Myocyte (in vitro differentiated cells): ENCODE results near the gene CDH4. TPM values are rescaled to one million over a fixed set of nuclear protein-coding genes. Genes with fewer than 3 reads are reported as not detected.

Experiments used
- DNase-seq: peaks from one replicate; pipeline ENCODE4 v3.0.0-alpha.2; 2012; ENCODE audit warnings: low read depth
- total RNA-seq: library from RNA; depleted of rRNA; stranded (reverse); fragments of >200 nt; gene quantifications from 2 replicates; pipeline ENCODE4 v1.2.3, GENCODE V29; 2014

CDH4 gene
- total RNA-seq, 1 donor from 2014 or later: 0.45 TPM

DNA sequence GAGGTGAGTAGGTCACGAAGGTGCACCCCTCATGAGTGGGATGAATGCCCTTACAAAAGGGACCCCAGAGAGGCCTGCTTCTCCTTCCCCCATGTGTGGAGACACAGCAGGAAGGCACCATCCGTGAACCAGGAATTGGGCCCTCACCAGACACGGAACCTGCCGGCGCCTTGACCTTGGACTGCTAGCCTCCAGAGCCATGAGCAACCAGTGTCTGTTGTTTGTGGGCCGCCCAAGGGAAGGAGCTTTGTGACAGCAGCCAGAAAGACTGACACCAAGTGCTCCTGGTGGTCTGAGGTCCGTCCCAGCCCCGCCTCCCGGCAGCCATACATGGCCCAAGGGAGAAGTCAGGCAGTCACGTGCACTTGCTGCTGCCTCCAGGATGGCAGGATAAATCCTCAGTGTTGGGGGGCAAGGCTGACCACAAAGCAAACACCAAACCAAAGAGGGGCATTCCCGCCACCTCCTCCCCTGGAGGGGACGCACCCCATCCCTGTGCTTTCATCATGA, 29.3 kb downstream of the CDH4 start:
- DNase-seq: no peak

DNA sequence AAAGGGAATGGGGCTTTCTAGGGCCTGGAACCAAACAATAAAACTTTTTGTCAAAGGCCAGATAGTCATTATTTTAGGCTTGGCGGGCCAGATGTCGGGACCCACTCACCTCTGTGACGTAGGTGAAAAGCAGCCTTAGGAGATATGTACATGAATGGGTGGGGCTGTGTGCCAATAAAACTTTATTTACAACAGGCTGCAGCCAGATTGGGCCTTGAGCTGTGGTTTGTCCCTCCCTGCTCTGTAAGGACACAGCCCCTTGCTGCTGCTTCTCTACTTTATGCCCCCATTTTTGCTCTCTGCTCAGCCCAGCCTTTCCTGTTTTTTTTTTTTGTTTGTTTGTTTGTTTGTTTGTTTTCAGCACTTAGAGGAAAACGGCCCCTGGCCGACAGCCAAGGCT, 32.7 kb downstream of the CDH4 start:
- no peak for DNase-seq

DNA sequence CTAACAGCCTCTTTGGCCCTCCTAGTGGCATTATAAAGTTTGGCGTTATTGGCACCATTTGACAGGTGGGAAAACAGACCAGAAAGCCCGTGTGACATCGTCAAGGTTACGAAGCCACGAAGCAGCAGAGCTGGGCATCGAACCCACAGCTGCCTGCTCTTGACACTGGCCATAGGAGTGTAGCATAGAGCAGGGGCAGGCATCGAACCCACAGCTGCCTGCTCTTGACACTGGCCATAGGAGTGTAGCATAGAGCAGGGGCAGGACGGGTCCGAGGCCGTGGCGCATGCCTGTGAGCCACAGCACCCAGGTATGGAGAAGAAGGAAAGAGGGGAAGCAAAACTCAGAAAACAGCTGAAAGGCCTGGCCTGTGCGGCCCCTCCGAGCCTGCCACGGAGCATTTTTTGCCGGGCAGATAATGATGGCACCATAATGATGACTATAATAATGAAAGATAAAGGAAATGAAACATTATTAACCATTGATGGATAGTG, 33.1 kb downstream of the CDH4 start:
- DNase-seq: no peak

DNA sequence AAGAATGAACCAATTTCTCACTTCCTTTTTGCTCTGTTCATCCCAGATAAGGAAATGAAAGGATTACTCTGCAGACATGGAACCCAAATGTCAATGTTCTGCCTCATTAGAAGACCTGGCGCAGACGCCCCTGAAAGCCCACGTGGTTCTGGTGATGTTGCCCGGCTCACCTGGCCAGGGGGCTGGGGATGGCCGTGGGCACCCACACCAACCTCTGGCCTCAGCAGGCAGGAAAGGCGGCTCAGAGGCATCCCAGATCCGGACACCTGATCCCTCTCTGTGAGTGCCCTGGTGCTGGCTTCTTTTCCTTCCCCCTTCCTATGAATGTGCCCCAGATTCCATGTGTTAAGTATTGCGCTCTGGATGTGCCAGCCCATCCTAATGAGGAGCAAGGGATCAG, 33.6 kb downstream of the CDH4 start:
- DNase-seq: no peak

DNA sequence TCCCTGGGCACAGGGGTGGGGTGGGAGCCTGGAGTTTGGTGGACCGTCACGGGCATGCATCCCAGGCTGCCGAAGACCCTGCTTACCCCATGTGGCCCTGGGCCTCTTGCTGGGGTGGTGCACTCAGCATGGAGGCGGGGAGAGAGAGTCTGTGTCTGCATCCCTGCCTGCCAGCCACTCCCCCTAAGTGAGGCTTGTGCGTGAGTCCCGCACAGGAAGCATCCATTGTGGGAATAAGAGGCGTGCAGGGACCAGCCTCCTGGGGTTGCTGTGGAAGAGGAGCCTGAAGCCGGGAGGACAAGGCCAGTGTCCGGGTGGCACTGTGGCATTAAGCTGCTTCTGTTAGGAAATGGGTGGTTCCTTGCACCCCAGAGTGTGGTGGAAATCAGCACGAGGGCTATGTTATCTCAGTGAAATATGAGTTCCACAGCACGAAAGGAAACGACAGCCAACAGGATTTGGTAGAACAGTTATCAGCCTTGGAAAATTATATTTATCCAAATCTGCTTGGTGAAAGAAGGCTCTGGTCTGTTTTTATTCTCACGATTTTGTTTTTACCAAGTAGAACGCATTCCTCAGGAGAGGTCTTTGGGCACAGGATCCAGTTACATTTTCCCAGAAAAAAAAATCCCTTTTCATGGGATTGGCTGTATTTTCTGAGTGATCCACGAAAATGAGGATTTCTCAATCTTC, 35.7 kb downstream of the CDH4 start:
- no peak for DNase-seq

DNA sequence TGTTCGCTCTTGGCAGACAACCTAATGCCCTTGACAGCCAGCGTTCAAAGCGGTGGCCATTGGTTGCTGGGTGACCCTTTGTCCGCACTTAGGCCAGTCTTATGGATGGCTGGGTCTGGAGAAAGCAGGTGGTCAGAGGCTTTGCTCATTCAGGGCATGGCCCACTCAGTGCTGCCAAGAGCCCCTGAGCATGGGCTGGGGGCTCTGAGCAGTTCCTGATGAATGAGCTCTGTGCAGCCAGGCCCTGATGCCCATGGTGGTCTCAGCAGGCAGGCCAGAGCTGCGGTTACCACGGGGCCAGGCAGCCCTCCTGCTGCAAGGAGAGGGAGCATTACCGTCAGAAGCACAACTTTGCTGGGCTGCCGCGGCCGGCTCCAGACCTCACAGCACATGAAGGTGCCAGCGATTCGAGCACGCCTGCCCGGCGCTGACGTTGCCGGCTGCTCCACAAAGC, 36.3 kb downstream of the CDH4 start:
- no peak for DNase-seq

DNA sequence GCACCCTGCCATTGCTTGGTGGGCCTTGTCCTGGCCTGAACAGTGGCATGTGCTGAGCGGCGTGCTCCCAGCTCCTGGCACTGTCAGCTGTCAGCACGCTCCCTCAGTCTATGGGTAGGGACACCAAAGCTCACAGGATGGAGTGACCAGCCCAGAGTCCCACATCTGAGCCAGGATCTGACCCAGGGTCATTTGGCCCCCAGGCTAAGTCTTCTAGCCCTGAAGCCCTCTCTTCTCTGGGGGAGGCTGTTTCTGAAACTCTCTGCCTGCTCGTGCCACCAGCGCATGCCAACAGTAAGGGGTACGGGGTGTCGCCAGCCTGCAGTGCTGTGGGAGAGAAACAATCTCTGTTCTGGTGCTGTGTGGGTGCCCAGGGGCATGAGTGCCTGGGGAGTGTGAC, 37.1 kb downstream of the CDH4 start:
- no peak for DNase-seq

DNA sequence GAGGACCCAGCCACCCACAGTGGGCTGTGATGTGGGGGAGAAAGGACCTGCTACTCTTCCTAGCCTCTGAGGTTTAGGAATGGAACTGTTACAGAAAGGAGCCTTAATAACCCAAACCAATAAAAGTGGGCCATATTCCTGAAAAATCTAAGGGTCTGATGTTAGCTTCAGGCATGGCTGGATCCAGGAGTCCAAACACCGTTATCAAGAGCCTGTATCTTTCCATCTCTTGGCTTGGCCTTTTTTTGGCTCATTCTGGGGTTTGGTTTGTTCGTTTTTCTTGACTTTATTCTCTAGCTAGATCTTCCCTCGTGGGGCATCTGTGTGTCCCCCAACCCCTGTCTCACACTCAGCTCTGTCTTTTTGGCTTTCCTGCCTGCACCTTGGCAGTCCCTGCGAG, 38.7 kb downstream of the CDH4 start:
- DNase-seq: no peak

DNA sequence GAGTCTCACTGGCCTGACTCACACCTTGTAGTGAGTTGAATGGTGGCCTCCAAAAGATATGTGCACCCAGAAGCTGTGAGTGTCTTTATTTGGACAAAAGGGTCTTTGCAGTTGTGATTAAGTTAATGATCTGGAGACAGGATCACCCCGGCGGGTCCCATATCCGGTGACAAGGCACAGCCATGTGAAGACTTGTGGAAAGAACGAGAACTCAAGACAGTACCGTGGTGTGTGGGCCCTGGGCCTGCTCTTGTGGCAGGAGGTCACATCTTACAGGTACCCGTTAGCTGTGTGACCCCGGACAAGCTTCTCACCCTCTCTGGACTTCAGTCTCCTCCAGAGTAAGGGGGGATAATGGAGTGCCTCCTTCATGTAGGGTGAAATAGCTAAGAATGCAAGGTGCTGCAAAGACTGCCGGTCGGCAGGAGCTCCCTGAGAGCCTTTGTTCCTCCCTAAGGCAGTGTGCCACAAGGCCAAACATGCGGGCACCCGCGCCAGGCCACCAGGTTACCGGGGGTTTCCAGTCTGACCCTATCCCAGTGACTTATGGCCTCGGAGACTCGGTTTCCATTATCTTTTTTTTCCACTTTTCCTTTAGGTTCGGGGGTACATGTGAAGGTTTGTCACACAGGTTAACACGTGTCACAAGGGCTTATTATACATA, 39.2 kb downstream of the CDH4 start:
- DNase-seq: no peak

DNA sequence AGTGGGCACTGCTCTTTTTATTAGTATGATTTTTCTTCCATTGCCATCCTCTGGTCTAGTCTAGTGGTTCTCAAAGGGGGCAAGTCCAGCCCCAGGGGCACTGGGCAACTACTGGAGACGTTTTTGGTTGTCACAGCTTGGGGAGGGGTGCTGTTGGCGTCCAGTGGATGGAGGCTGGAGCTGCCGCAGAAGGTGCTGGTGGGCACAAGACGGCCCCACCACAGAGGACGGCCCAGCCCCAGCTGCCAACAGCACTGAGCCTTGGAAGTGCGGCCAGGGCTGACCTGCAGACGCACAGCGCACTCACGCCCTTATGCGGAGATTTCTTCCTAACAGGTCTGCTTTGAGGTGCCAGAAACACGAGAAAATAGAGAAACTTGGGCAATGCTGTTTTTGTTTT, 40.3 kb downstream of the CDH4 start:
- no peak for DNase-seq

DNA sequence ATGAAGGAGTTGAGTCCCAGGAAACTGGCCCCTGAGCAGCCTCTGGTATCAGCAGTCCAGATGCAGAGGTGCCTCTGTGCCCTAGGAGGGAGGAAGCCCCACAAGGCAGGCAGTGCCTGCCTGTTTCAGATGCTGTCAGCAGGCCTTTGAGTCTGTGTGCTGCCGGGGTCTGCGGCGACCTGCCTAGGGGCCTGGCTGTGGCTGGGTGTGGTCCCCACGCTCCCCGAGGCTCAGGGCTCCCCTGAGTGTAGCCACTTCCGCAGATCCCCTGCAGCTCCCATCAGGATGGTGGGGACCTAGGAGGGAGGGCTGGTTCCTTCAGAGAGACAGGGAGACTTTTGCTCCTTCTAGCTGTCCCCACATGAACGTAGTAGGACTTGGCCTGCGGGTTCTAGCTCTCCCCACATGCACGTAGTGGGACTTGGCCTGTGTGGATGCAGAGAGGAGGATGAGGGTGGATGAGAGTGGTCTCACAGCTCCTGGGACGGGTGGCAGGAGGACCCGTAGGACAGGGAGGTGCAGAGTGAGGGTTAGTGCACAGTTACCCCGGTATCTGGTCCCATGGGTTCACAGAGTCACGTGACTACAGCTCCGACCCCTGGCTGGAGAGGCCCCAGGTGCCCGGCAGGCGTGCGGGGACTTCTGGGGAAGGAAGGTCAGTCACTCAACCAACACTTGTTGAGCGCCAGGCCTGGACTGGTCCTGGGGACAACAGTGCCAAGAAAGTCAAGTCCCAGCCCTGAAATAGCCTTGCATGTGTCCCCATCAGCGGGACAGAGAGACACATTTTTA, 41.0 kb downstream of the CDH4 start:
- DNase-seq: no peak

DNA sequence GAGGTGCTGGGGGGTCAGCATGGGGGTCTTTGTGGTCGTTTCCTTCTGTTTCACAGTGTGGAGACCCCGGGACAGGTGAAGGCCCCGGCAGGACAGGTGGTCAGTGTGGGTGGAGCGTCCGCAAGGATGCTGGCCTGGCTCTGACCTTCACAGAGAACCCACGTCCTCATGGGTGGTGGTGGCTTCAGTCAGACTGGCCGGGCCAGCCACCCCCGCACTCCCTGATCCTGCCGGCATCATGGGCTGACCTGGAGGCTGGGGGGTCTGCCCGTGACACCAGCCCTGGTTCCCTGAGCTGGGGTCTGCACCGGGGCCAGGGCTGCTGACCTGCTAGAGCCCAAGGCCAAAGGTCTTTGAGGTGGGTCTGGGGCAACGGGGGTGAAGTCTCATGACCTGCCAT, 41.9 kb downstream of the CDH4 start:
- DNase-seq: no peak

DNA sequence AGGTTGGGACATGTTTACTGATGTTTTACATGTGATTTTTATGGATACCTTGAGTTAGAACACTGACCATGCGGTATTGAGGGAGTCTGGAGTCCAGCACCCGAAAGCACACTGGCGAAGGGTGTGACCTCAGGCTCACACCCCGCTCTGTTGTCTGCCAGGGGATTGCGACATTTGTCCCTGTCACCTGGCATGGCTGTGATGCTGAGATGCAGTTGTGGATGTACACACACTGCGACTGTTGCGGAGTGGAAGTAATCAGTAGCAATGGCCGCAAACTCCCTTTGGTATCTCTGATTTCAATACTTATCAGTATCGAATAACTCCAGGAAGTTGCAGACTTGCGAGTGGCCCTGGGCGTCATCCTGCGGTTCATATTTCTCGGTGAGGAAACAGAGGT, 43.2 kb downstream of the CDH4 start:
- DNase-seq: no peak

DNA sequence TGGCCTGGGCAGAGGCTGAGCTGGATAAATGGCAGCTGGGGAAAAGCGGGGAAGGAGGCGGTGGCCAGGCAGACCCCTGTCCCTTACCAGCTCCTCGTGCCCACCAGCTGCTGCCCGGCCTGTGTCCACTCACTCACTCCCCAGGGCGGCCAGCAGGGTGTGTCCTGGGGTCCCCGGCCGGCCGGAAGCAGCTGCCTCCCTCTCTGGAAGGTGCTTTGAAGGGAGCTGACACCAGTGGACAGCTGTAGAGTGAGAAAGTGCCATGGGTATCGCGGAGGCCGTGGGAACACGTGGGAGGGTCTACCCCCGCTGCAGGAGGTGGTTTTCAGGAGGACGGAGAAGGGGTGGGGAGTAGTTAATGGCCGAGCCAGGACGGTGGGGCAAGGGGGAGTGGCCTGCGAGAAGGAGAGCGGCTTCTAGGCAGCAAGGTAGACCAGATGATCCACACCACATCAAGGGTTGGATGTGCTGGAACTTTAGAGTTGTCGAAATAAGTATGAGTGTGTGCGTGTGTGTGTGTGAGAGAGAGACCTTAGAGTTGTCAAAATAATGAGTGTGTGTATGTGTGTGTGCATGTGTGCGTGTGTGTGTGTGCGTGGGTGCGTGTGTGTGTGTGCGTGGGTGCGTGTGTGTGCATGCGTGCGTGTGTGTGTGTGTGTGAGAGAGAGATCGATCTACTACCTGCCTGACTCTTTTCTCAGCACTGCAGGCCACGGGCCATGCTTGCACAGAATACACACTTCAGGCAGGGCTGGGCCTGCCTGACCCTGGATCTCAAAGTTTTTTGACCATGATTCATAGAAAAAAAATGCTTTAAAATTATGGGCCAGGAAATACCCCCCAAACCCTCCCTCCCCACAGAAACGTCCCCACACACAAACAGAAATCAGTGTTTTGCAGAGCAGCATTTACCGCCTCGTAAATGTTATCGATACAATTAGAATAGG, 43.9 kb downstream of the CDH4 start:
- DNase-seq: peak; percentile 27

DNA sequence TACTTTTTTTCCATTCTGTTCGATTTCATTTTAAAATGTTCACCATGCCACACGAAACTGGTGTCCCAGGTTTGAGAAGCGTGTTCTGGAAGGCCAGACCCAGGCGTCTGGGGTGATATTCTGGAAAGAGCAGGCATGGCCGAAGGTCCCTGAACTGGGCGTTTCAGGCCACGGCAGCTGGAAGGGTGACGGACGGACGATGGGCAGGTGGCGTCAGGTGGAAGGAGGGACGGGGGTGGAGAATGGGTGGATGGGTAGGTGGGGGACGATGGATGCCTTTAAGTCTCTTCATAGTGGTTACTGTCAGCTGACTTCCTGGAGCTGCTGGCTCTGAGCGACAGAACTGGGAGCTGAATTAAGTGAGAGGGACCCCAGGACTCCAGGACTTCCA, 44.6 kb downstream of the CDH4 start:
- no peak for DNase-seq

DNA sequence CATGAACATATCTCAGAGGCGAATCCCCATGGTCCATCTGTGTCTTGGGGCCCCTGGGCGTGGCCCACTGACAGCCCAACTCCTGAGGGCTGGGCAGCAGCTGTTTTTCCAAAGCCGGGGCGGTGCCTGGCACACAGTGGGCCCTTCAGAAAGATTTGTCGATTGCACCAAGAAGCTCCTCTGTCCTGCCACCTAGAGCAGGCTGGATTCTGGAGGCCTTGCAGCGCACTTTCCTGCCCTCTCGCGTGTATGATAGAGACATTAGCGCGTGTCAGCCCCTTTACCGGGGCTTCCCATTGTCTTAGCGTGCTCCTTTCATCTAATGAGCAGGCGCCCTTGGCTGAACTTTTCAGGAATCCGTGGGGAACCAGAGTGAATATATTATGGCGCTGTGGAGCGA, 45.4 kb downstream of the CDH4 start:
- DNase-seq: no peak

DNA sequence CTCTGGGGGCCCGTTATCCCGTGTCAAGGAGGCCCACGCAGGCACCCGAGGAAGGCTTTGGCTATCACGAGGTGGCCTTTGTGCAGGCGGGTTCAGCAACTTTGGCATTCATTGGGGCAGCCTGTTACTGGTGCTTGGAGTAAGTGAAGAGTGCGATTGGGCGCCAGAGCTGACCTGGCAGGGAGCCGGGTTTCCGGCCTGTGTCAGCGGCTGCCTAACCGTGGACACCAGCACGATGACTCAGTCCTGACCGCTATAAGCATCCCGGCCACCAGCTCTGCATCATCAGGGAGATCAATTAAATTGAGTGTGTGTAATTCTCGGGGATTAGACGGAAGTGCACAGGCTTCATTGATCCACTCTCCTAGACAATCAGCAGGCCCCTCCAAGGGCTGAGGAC, 45.9 kb downstream of the CDH4 start:
- no peak for DNase-seq

DNA sequence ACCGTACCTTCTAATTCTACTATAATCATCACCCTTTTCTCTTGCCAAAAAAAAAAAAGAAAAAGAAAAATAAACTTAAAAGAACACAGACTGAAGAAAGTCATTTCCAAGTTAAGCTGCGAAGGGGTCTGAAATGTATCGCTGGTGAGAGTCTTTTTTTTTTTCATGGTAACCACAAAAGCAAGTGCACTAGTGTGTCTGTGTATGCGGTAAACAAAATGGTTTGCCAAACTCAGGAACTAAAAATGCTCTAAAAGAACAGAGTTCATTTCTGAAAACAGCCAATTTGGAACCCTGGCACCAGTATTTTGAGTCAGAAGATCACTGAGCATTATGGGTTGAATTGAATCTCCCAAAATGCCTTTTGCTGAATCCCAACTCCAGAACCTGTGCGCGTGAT, 46.6 kb downstream of the CDH4 start:
- DNase-seq: no peak

DNA sequence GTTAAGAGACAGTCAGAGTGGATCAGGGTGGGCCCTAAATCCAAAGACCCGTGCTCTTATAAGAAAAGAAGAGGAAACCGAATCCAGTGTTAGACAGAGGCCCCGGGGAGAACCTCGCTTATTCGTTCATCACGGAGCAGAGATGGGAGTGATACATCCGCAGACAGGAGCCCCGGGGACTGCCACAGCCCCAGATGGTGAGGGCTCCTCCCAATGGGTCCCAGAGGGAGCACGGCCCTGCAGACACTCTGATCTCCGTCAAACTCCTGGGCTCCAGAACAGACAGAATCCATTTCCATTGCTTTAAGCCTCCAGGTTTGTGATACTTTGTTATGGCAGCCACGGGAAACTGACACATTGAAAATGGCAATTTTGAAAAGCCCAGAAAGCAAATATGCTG, 47.0 kb downstream of the CDH4 start:
- no peak for DNase-seq

DNA sequence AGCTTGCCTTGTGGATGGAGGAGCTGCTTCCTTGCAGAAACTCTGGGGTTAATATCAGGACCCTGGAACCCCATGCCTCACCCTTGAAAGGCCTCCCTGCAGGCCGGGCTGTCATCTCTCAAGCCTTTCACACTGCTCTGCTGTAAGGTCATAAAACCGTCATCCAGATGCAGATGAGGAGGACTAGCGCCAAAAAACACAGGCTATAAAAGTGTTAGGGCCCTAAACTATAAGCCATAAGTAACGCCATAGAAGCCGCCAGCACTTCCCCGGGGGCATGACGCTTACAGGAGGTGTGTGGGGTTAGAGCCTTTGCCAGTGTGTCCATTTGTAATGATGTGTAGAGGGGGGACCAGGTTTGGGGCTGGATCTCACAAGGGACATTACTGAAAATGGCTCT, 47.6 kb downstream of the CDH4 start:
- no peak for DNase-seq

DNA sequence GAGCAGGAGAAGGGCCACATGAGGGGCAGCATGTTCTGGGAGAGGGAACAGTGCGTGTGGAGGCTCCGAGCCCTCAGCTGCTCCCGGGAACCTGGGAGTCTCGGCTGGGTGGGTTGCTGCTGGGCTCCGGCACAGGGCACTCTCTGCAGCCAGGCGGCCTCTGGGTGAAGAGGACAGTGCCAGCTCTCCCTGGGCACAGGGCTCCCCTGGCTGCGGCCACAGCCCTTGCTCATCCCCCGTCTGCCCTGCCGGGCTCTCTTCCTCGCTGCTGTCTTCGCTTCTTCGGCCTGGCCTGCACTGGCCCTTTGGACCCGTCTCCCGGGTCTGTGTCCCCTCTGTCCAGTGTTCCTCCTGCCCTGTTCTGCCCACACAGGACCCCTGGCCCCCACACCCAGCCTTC, 48.2 kb downstream of the CDH4 start:
- no peak for DNase-seq
